BLaER1 treated with 17β-estradiol and CSF1 and Interleukin-3, amounts not matched to agents 10 nM and 100 nM (cell line): Measurements from ENCODE around the gene CRYBG1.

Experiments
- H3K27ac ChIP-seq, 11 experiments: shearing (Covaris generic); formaldehyde crosslinking; 2 replicates each; pipeline ENCODE4 v1.8.1; 2022
- H3K27me3 ChIP-seq, 11 experiments: shearing (Covaris generic); formaldehyde crosslinking; 2 replicates each; pipeline ENCODE4 v1.8.1; 2022
- H3K36me3 ChIP-seq, 11 experiments: shearing (Covaris generic); formaldehyde crosslinking; 2 replicates each; pipeline ENCODE4 v1.8.1; 2022
- H3K4me1 ChIP-seq, 10 experiments: shearing (Covaris generic); formaldehyde crosslinking; 2 replicates each; pipeline ENCODE4 v1.8.1; 2022
- H3K4me2 ChIP-seq, 11 experiments: shearing (Covaris generic); formaldehyde crosslinking; 2 replicates each; pipeline ENCODE4 v1.8.1; 2022
- H3K4me3 ChIP-seq, 10 experiments: shearing (Covaris generic); formaldehyde crosslinking; 2 replicates each; pipeline ENCODE4 v1.8.1; 2022
- H3K9ac ChIP-seq, 11 experiments: shearing (Covaris generic); formaldehyde crosslinking; 2 replicates each; pipeline ENCODE4 v1.8.1; 2022
- H3K9me3 ChIP-seq, 11 experiments: shearing (Covaris generic); formaldehyde crosslinking; replicated peaks in 1 of 11; 2 replicates each; pipeline ENCODE4 v1.8.1; 2022
- H4K20me1 ChIP-seq, 11 experiments: shearing (Covaris generic); formaldehyde crosslinking; 2 replicates each; pipeline ENCODE4 v1.8.1; 2022
- Cebpa-rat ChIP-seq, 11 experiments: shearing (Covaris generic); IDR thresholded peaks; 2 replicates each; pipeline ENCODE4 v1.8.1; 2022

CRYBG1 gene

DNA sequence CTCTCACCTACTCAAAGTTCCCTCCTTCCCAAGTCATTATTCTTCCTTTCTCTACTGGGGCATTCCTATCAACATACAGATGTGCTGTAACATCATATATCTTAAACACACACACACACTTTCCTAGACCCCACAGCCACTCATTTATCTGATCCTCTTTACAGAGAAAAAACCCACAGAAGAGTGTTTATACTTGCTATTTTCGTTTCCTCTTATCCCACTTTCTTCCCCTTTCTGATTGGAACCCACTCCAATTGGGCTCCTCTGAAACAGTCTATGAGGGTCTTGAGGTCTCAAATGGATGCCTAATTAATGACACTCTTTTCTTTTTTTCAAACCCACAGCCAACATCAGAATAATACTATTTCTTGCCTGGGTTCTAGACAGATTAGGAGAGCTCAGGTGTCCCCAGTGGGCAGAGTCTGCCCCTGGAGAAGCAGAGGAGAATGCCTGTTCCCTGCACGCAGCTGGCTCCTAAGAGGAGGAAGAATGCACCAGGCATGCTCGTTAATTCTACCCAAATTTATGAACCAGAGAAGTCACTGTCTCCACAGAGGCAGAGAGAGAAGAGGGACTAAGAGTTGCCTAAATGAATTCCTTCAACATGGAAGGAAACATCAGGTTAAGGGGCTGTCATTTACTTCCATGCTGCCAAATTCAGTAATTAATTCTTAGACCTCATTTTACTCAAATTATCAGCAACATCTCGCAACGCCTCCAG, 65.9 kb downstream of the CRYBG1 start:
- TF ChIP-seq Cebpa-rat (IDR thresholded peaks at IDR 0.05): no peak
- Histone ChIP-seq H3K27me3 (no peaks in the 10 kb centered on the region), H4K20me1 (no peaks in the 10 kb centered on the region)

DNA sequence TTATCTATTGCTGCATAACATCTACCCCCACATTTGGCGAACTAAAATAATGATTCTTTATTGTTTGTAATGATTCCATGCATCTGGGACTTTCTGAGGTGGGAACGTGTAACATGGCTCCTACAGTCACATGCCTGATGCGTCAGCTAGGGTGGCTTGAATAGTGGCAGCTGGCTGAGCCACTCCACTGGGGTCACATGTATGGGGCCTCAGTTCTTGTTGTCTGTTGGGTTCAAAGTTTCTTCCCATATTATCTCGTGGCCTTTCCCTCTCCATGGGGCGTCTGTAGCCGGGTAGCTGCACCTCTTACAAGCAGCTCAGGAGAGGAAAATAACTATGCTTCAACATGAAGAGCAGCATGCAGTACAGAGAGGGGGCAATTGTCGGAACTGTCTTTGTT, 69.9 kb downstream of the CRYBG1 start:
- no peak overlapping the region for H3K27ac ChIP-seq
- no peak overlapping the region for H3K4me3 ChIP-seq
- H3K9ac ChIP-seq: no peak overlapping the region

More for the DNA sequence above, 65.9 kb downstream of the CRYBG1 start:
- peaks cover 0 to 21% (median 0%) of the 10 kb centered on the region in 10 experiments; a peak in 7 of 20 replicates for H3K4me1 ChIP-seq
- H3K9ac ChIP-seq: no peak overlapping the region
- no peaks in the 10 kb centered on the region for H3K36me3 ChIP-seq
- no peak overlapping the region for H3K4me3 ChIP-seq
- H3K27ac ChIP-seq: no peak overlapping the region
- peak overlapping the region in 3 of 11 experiments; percentile 43 to 69 (median 43); a peak in 6 of 22 replicates for H3K4me2 ChIP-seq
- H3K9me3 ChIP-seq: no peaks in the 10 kb centered on the region

GRCh38 chr6:106431405-106431804, 70.9 kb downstream of the CRYBG1 start:
- H3K4me2 ChIP-seq: no peak overlapping the region
- no peak for TF ChIP-seq Cebpa-rat (IDR thresholded peaks at IDR 0.05)
- no peak overlapping the region for H3K4me3 ChIP-seq
- no peak overlapping the region for H3K27ac ChIP-seq
- H3K9ac ChIP-seq: no peak overlapping the region
- peaks cover 0 to 7% (median 0%) of the 10 kb centered on the region in 10 experiments; a peak in 7 of 20 replicates for H3K4me1 ChIP-seq
- no peaks in the 10 kb centered on the region for H3K9me3 ChIP-seq
- no peaks in the 10 kb centered on the region for H4K20me1 ChIP-seq
- no peaks in the 10 kb centered on the region for H3K27me3 ChIP-seq
- no peaks in the 10 kb centered on the region for H3K36me3 ChIP-seq

More for the DNA sequence above, 69.9 kb downstream of the CRYBG1 start:
- no peaks in the 10 kb centered on the region for H3K9me3 ChIP-seq
- no peak overlapping the region for H3K4me2 ChIP-seq
- no peak for TF ChIP-seq Cebpa-rat (IDR thresholded peaks at IDR 0.05)
- H4K20me1 ChIP-seq: no peaks in the 10 kb centered on the region
- H3K27me3 ChIP-seq: no peaks in the 10 kb centered on the region
- no peaks in the 10 kb centered on the region for H3K36me3 ChIP-seq
- peaks cover 0 to 16% (median 0%) of the 10 kb centered on the region in 10 experiments; a peak in 7 of 20 replicates for H3K4me1 ChIP-seq

GRCh38 chr6:106431972-106432371, 71.5 kb downstream of the CRYBG1 start:
- H3K9me3 ChIP-seq: no peaks in the 10 kb centered on the region
- H3K27ac ChIP-seq: no peak overlapping the region
- H3K4me2 ChIP-seq: no peak overlapping the region
- H3K4me3 ChIP-seq: no peak overlapping the region
- no peak for TF ChIP-seq Cebpa-rat (IDR thresholded peaks at IDR 0.05)
- no peaks in the 10 kb centered on the region for H4K20me1 ChIP-seq
- H3K27me3 ChIP-seq: no peaks in the 10 kb centered on the region
- peaks cover 0 to 1% (median 0%) of the 10 kb centered on the region in 10 experiments; a peak in 1 of 20 replicates for H3K4me1 ChIP-seq
- no peak overlapping the region for H3K9ac ChIP-seq
- no peaks in the 10 kb centered on the region for H3K36me3 ChIP-seq

DNA sequence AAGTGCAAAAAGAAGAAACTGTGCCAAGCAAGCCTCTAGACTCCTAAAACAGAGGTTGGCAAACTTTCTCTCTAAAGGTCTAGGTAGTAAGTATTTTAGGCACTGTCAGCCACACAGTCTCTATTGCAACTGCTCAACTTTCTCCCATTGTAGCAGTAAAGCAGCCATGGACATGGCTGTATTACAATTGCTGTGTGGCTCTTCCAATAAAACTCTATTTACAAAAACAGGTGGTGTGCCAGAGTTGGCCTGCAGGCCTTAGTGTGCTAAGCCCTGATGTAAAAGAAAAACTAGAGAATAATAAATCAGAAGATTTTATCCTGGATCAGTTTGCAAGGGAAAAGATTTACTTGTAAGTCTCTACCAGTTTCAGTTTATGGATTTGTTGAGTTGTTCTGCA, 74.0 kb downstream of the CRYBG1 start:
- Histone ChIP-seq H3K4me3 (no peak overlapping the region), H3K9ac (no peak overlapping the region), H3K4me2 (no peak overlapping the region), H4K20me1 (no peaks in the 10 kb centered on the region), H3K27ac (no peak overlapping the region), H3K9me3 (no peaks in the 10 kb centered on the region), H3K4me1 (no peaks in the 10 kb centered on the region), H3K36me3 (no peaks in the 10 kb centered on the region), H3K27me3 (no peaks in the 10 kb centered on the region)
- TF ChIP-seq Cebpa-rat (IDR thresholded peaks at IDR 0.05): no peak

DNA sequence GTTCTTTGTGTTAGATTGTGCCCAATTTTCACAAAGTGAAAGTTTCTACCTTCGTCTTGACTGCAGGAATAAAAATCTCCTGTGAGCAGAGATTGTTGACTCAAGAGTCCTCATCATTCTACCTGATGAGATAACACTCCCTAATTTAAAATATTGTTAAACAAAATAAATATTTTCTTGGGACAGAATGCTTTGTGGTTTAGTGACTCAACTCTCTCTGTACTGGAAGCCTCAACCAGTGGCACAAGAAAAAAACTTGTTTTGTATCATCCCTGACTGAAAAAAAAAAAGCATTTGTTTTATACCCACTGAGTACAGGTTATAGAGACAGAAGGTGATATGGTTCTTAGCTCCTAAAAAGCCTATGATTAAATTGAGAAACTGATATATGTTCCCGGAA, 78.9 kb downstream of the CRYBG1 start:
- Histone ChIP-seq H3K27me3 (no peaks in the 10 kb centered on the region), H3K9me3 (no peaks in the 10 kb centered on the region), H4K20me1 (no peaks in the 10 kb centered on the region), H3K4me1 (peaks cover 6 to 8% (median 7%) of the 10 kb centered on the region in 10 experiments; a peak in 19 of 20 replicates), H3K36me3 (no peaks in the 10 kb centered on the region), H3K9ac (no peak overlapping the region), H3K27ac (no peak overlapping the region), H3K4me2 (no peak overlapping the region), H3K4me3 (no peak overlapping the region)
- TF ChIP-seq Cebpa-rat (IDR thresholded peaks at IDR 0.05): no peak

DNA sequence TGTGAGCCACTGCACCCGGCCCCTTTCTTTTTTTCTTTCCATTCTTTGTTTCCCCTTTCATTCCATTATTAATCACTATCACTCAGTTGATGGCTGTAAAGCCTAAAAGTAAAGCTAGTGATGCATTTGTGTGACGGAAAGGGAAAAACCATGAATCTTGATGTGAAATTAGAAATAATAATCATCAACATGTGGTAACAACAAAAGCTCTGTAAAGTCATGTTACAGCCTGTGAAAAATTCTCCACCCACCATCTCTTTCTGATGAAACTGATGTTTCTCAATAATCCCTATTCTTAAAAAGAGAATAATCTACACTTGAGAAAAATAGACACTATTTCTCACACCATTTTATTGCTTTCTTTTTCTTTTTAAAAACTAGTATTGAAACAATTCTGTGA, 80.0 kb downstream of the CRYBG1 start:
- no peaks in the 10 kb centered on the region for H3K36me3 ChIP-seq
- H3K4me3 ChIP-seq: no peak overlapping the region
- no peaks in the 10 kb centered on the region for H3K9me3 ChIP-seq
- TF ChIP-seq Cebpa-rat (IDR thresholded peaks at IDR 0.05): no peak
- peaks cover 10 to 14% (median 11%) of the 10 kb centered on the region in 10 experiments; a peak in 19 of 20 replicates for H3K4me1 ChIP-seq
- no peak overlapping the region for H3K4me2 ChIP-seq
- no peak overlapping the region for H3K9ac ChIP-seq
- H4K20me1 ChIP-seq: no peaks in the 10 kb centered on the region
- no peak overlapping the region for H3K27ac ChIP-seq
- H3K27me3 ChIP-seq: no peaks in the 10 kb centered on the region

DNA sequence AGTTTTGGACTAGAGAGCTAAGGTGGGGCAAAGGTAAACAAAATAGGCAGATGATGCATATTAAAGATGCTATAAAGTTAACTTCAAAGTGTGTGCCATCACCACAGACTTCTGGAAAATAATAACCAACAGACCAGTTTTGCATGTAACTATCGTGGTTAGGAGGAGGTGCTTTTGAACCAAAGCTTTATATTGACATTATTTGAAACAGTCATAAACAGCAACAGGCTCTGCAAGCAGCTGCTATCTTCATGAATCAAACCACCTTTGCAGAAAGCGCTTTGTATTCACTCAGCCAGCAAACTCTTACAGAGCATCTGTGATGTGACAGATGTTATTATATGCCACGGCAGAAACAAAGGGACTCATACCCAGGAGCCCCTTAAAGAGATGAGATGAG, 81.9 kb downstream of the CRYBG1 start:
- Histone ChIP-seq H4K20me1 (no peaks in the 10 kb centered on the region), H3K4me3 (no peak overlapping the region), H3K27me3 (no peaks in the 10 kb centered on the region), H3K9ac (no peak overlapping the region), H3K9me3 (no peaks in the 10 kb centered on the region), H3K4me2 (no peak overlapping the region), H3K27ac (no peak overlapping the region), H3K36me3 (no peaks in the 10 kb centered on the region), H3K4me1 (peaks cover 10 to 23% (median 21%) of the 10 kb centered on the region in 10 experiments)
- TF ChIP-seq Cebpa-rat (IDR thresholded peaks at IDR 0.05): no peak

DNA sequence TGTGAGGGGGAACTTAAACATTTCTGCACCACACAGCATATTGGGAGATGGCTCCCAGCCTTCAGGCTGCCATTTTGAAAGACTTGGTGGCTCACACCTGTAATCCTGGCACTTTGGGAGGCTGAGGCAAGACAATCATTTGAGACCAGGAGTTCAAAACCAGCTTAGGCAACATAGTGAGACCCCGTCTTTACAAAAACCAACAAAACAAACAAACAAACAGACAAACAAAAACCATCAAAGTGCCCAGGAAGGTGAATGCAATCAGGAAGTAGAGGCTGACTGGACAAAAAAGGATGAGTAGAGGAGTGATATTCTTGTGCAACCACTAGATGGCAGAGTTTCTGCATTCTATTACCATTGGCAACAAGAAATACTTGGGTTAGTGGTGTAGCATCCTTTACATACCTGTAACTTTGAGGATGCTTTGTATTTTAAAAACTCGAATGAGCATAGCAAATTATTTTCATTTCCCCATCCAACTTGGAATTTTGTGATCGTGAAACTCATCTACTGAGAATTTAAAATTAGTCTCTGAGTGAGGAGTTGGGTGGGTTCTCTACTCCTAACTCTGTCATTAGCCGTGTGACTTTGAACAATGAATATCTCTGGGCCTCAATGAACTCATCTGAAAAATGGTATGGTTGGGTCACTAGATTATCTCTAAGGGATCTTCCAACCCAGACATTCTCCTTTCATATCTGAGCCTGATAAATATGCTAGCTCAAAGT, 84.4 kb downstream of the CRYBG1 start:
- H3K4me2 ChIP-seq: peak overlapping the region; percentile 44 to 83 (median 72)
- H3K27me3 ChIP-seq: no peaks in the 10 kb centered on the region
- no peak overlapping the region for H3K9ac ChIP-seq
- H3K27ac ChIP-seq: peak overlapping the region in 1 of 11 experiments; percentile 3; a peak in 1 of 22 replicates
- H3K4me1 ChIP-seq: peaks cover 32 to 46% (median 38%) of the 10 kb centered on the region in 10 experiments
- TF ChIP-seq Cebpa-rat (IDR thresholded peaks at IDR 0.05): no peak
- H3K4me3 ChIP-seq: no peak overlapping the region
- no peaks in the 10 kb centered on the region for H3K36me3 ChIP-seq
- no peaks in the 10 kb centered on the region for H4K20me1 ChIP-seq
- H3K9me3 ChIP-seq: no peaks in the 10 kb centered on the region
